HUES64 (cell line): ENCODE measurements around the gene DHRSX.
"Not testable (repeated sequence)": the region's sequence is repeated elsewhere in the genome, so short reads cannot be mapped to it uniquely, and the experiment has no call there.

Experiments used
- H3K27ac ChIP-seq: 2 replicates; pipeline ENCODE4 v1.7.0; 2013; ENCODE audit warnings: low read depth, low read length, inconsistent platforms
- H3K27me3 ChIP-seq: 2 replicates; pipeline ENCODE4 v1.6.1; 2013; ENCODE audit warnings: mild to moderate bottlenecking, low read length; ENCODE audit not compliant: insufficient read depth
- H3K36me3 ChIP-seq: 2 replicates; pipeline ENCODE4 v1.6.1; 2013; ENCODE audit warnings: mild to moderate bottlenecking, low read length; ENCODE audit not compliant: insufficient read depth
- H3K4me1 ChIP-seq: 2 replicates; pipeline ENCODE4 v1.6.1; 2013; ENCODE audit warnings: mild to moderate bottlenecking, low read length, moderate library complexity; ENCODE audit not compliant: insufficient read depth
- H3K4me3 ChIP-seq: 2 replicates; pipeline ENCODE4 v1.5.1; 2013; ENCODE audit warnings: mild to moderate bottlenecking, low read length, moderate library complexity
- H3K9ac ChIP-seq: 2 replicates; pipeline ENCODE4 v1.6.1; 2013; ENCODE audit warnings: mild to moderate bottlenecking, low read depth, low read length
- H3K9me3 ChIP-seq: 2 replicates; pipeline ENCODE4 v1.6.1; 2013; ENCODE audit warnings: low read depth, low read length; ENCODE audit not compliant: insufficient read depth
- whole genome bisulfite sequencing: fragments of 150-250, 120-280 bp; methylation state at CpG from one replicate; pipeline ENCODE4 v1.1.7; 2013; ENCODE audit warnings: missing lambda C conversion rate; 5-methylcytosine and 5-hydroxymethylcytosine counted together

DHRSX gene

DNA sequence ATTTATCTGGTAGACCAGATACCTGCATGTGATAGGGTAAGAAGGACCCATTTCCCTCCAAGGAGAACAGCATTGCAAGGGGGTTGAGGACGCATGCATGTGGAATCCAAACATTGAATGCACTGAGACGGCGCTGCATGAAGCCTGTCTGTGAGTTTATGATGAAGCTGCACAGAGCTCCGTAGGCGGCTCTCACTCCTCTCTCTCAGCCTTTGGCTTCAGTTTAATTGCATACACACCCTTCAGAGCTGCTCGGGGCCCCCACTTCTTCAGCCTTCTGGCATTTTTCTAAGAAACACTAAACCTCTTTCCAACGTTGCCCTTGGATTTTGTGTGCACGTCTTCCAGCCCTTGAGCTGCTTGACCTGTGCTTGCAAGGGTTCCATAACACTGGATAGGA lies 176.6 kb downstream of the DHRSX start:
- Histone ChIP-seq H3K4me1 (no peaks in the 10 kb centered on the region), H3K9ac (no peak overlapping the region), H3K9me3 (no peaks in the 10 kb centered on the region), H3K27ac (no peak overlapping the region), H3K36me3 (no peaks in the 10 kb centered on the region), H3K27me3 (no peaks in the 10 kb centered on the region), H3K4me3 (no peak overlapping the region)
- WGBS = 91% methylated on average over 8 of the region's 8 CpGs

DNA sequence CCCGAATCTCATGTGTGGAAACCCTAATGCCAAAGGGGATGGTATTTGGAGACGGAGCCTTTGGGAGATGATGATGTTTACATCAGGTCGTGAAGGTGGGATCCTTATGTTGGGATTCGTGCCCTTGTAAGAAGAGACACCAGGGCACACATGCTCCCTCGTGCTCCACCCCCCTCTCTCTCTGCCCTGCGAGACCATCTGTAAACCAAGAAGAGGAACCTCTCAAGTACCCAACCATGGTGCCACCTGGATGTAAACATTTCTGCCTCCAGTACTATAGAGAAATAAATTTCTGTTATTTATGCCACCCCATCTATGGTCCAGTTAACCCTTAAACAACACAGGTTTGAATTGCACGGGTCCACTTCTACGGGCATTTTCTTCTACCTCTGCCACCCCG lies 179.4 kb downstream of the DHRSX start:
- Histone ChIP-seq H3K27ac (no peak overlapping the region), H3K4me1 (no peaks in the 10 kb centered on the region), H3K27me3 (no peaks in the 10 kb centered on the region), H3K9me3 (no peaks in the 10 kb centered on the region), H3K36me3 (no peaks in the 10 kb centered on the region), H3K4me3 (no peak overlapping the region), H3K9ac (no peak overlapping the region)
- WGBS = 91% methylated on average over 9 of the region's 9 CpGs

DNA sequence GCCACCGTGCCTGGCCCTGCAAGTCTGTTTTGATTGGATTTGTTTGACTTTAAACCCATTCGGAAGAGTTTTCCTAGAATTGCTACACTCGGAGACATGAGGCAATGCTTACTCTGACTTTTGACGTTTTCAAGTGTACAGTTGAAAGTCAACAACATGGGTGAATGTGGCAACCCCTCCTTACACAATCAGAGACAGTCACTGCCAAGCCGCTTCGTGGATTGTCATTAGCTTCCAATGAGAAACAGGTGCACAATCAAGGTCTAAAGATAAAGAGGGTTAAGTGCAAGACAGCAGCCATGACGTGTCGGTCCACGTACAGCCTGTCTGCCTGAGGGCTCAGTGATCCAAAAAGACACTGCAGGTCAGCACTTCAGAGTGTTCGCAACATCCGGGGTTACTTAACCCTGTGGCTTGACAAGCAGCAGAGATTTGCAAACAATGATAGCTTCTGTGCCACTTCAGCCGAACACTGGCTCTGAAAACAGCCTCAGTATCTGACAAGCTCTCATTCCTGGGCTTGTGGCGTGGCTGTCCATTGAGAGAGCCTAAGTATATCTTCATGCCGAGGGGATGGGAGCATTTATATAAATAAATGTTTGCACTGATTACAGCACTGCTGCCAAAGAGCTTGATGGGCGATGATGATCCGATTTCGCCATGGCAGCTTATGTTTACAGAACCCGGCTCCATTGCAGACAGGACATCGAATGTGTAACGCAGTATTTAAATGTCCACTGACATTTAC lies 180.0 kb downstream of the DHRSX start:
- no peaks in the 10 kb centered on the region for H3K4me1 ChIP-seq
- 92% methylated on average over 20 of the region's 20 CpGs for WGBS
- H3K27me3 ChIP-seq = no peaks in the 10 kb centered on the region
- no peak overlapping the region for H3K4me3 ChIP-seq
- no peaks in the 10 kb centered on the region for H3K9me3 ChIP-seq
- no peak overlapping the region for H3K27ac ChIP-seq
- no peak overlapping the region for H3K9ac ChIP-seq
- H3K36me3 ChIP-seq = no peaks in the 10 kb centered on the region

DNA sequence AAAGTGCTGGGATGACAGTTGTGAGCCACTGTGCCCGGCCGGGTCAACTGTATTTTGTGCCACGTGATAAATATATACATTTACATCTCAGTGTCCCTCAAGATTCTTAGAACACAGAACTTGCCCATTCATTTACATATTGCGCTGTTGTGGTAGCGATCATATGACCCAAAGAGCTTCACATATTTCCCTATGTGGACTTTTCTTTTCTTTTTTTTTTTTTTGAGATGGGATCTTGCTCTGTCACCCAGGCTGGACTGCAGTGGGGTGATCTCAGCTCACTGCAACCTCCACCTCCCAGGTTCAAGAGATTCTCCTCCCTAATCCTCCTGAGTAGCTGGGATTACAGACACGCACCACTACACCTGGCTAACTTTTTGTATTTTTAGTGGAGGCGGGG lies 180.7 kb downstream of the DHRSX start:
- Histone ChIP-seq H3K9ac (no peak overlapping the region), H3K4me1 (no peaks in the 10 kb centered on the region), H3K27me3 (no peaks in the 10 kb centered on the region), H3K36me3 (no peaks in the 10 kb centered on the region), H3K27ac (no peak overlapping the region), H3K9me3 (no peaks in the 10 kb centered on the region), H3K4me3 (no peak overlapping the region)
- 86% methylated on average over 7 of the region's 7 CpGs for WGBS

DNA sequence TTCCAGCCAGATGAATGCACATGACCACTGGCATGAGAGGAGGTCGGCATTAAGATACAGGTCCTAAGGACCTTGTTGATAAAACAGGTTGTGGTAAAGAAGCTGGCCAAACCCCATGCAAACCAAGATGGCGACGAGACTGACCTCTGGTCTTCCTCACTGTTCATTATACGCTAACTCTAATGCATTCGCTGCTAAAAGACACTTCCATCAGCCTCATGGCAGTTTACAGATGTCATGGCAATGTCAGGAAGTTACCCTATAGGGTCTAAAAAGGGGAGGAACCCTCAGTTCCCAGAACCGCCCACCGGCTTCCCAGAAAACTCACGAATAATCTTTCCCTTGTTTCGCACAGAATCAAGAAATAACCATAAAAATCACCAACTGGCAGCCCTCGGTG lies 182.4 kb downstream of the DHRSX start:
- H3K36me3 ChIP-seq = no peaks in the 10 kb centered on the region
- H3K4me3 ChIP-seq = no peak overlapping the region
- WGBS = 96% methylated on average over 10 of the region's 10 CpGs
- H3K27ac ChIP-seq = no peak overlapping the region
- no peaks in the 10 kb centered on the region for H3K4me1 ChIP-seq
- H3K27me3 ChIP-seq = no peaks in the 10 kb centered on the region
- no peaks in the 10 kb centered on the region for H3K9me3 ChIP-seq
- H3K9ac ChIP-seq = no peak overlapping the region

DNA sequence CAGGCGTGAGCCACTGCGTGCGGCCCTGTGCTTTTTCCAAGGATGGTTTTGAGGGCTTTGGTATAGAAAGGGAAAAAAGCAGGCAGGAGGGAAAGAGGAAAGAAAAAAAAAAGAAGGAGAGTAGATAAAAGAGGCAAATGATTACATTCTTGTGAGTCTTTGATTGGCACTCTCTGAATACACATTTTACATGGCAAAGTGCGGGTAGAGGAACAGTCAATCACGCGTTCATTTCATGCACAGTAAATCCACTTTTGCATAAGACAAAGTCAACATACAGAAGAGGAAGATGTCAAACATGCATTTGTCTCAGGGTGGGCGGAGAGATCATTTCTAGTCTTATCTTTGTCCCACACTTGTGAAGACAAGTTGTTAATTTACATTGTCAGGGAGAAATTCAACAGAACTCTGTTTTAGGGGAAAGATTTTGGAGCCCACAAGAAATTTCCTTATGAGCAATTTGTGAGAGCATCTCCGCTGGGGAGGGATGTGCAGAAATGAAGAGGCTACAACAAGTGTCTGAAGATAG lies 183.2 kb downstream of the DHRSX start:
- WGBS = 94% methylated on average over 8 of the region's 8 CpGs
- Histone ChIP-seq H3K4me1 (no peaks in the 10 kb centered on the region), H3K27me3 (no peaks in the 10 kb centered on the region), H3K36me3 (no peaks in the 10 kb centered on the region), H3K27ac (no peak overlapping the region), H3K4me3 (no peak overlapping the region), H3K9me3 (no peaks in the 10 kb centered on the region), H3K9ac (no peak overlapping the region)

DNA sequence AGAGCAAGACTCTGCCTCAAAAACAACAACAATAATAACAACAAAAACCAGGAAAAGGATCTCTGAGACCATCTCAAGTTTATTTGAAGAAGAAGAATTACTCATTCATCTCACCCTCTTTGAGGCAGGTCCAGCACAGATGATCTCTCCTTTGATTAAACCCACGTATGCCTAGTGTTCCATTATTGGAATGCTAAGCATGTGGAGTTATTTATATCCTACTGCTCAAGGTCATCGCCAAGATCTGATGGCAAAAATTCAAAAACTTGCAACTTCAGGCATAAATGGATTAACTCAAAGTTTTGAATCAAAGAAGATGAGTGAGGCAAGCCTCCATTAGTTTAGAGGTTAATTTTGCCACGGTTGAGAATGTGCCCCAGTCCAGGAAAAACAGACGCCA lies 184.2 kb downstream of the DHRSX start:
- Histone ChIP-seq H3K4me1 (peaks cover 3% of the 10 kb centered on the region; the same call in 1 of the 2 replicates), H3K9ac (no peak overlapping the region), H3K4me3 (no peak overlapping the region), H3K36me3 (no peaks in the 10 kb centered on the region), H3K27ac (no peak overlapping the region), H3K27me3 (no peaks in the 10 kb centered on the region), H3K9me3 (no peaks in the 10 kb centered on the region)
- WGBS = 97% methylated on average over 4 of the region's 4 CpGs

DNA sequence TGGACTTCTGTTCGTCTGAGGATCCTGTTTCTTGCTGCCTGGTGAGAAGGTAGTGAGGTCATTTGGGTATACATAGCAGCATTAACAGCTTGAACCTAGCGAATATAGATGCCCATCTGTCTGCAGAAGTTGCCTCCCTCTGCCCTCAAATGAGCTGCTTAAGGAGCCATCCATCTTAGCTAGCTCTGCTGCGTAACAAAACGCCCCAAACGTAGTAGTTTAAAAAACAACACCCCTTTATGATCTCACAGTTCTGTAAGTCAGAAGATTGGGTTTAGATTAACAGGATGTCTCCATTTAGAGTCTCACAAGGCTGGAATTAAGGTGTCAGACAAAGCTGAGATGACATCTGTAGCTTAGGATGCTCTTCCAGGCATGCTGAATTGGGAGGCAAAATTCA lies 185.3 kb downstream of the DHRSX start:
- Histone ChIP-seq H3K36me3 (no peaks in the 10 kb centered on the region), H3K4me3 (no peak overlapping the region), H3K27me3 (no peaks in the 10 kb centered on the region), H3K9me3 (no peaks in the 10 kb centered on the region), H3K27ac (no peak overlapping the region), H3K4me1 (peaks cover 7% of the 10 kb centered on the region; the same call in 1 of the 2 replicates), H3K9ac (no peak overlapping the region)
- 89% methylated on average over 5 of the region's 5 CpGs for WGBS

DNA sequence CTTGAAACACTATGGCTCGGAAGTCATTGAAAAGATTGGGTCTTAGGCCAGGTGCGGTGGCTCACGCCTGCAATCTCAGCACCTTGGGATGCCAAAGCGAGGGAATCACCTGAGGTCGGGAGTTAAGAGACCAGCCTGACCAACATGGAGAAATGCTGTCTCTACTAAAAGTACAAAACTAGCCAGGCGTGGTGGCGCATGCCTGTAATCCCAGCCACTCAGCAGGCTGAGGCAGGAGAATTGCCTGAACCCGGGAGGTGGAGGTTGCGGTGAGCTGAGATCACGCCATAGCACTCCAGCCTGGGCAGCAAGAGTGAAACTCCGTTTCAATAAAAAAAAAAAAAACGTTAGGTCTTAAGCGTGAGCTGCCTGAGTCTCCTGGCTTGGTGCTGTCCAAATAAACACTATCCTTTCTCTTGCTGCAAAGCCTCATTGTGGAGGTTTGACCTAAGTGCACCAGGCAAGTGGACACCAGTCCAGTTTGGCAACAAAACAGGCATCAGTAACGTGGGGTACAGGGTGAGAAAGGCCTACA lies 185.9 kb downstream of the DHRSX start:
- Histone ChIP-seq H3K9me3 (no peaks in the 10 kb centered on the region), H3K27me3 (no peaks in the 10 kb centered on the region), H3K4me1 (peaks cover 7% of the 10 kb centered on the region; the same call in 1 of the 2 replicates), H3K27ac (no peak overlapping the region), H3K36me3 (no peaks in the 10 kb centered on the region), H3K9ac (no peak overlapping the region), H3K4me3 (no peak overlapping the region)
- 88% methylated on average over 14 of the region's 14 CpGs for WGBS

DNA sequence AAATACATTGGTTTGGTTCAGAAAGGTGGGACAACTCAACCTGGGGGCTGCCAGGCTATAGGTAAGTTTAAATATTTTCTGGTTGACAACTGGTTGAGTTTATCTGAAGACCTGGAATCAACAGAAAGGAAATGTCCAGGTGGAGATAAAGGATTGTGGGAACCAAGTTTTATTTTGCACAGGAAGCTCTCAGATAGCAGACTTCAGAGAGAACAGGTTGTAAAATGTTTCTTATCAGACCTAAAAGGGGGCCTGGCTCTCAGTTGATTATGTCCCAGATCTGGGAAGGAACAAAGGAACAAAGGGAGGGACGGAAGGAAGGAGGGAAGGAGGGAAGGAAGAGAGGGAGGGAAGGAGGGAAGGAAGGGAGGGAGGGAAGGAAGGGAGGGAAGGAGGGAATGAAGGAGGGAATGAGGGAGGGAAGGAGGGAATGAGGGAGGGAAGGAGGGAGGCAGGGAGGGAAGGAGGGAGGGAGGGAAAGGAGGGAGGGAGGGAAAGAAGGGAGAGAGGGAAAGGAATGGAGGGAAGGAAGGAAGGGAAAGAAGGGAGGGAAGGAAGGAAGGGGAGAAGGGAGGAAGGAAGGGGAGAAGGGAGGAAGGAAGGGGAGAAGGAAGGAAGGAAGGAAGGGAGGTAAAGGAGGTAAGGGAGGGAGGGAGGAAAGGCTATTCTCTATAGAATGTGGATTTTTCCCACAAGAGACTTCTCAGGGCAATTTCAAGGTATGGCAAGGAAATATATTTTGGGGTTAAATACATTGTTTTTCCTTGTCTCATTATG lies 186.7 kb downstream of the DHRSX start:
- Histone ChIP-seq H3K4me3 (no peak overlapping the region), H3K27me3 (no peaks in the 10 kb centered on the region), H3K27ac (no peak overlapping the region), H3K9me3 (no peaks in the 10 kb centered on the region), H3K4me1 (peaks cover 7% of the 10 kb centered on the region; the same call in 1 of the 2 replicates), H3K36me3 (no peaks in the 10 kb centered on the region), H3K9ac (no peak overlapping the region)
- WGBS = 80% methylated on average over 1 of the region's 1 CpG

DNA sequence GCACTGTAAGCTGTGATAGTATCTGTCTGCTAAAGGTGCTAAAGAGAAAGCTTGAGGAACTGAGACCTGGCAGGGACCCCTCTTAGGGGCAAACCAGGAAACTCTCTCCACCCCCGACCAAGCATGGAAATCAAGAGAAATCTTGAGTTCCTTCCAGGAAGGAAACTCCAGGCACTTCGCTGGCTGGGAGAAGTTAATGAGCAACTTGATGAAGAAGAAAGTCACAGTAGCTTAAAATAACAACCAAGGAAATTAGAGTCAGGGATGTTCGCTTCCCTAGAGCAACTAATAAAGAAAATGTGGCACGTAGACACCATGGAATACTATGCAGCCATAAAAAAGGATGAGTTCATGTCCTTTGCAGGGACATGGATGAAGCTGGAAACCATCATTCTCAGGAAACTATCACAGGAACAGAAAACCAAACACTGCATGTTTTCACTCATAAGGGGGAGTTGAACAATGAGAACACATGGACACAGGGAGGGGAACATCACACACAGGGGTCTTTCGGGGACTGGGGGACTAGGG lies 188.7 kb downstream of the DHRSX start:
- H3K9ac ChIP-seq, H3K4me1 ChIP-seq, H3K27me3 ChIP-seq, H3K36me3 ChIP-seq, H3K4me3 ChIP-seq, H3K9me3 ChIP-seq: not testable (repeated sequence)
- H3K27ac ChIP-seq = peak overlapping the region; percentile 6; the same call in 1 of the 2 replicates
- WGBS = 96% methylated on average over 5 of the region's 5 CpGs
